Erythroblast (primary cell): ENCODE measurements around the gene DPF3.

ENCODE experiments used
- GATA1 ChIP-seq: IDR thresholded peaks from 2 replicates; pipeline ENCODE4 v1.6.1; 2011; ENCODE audit warnings: low read depth, mild to moderate bottlenecking, control low read depth, low read length, moderate library complexity
- POLR2A ChIP-seq: IDR thresholded peaks from 2 replicates; pipeline ENCODE4 v1.6.1; 2011; ENCODE audit warnings: mild to moderate bottlenecking, low read length

DNA sequence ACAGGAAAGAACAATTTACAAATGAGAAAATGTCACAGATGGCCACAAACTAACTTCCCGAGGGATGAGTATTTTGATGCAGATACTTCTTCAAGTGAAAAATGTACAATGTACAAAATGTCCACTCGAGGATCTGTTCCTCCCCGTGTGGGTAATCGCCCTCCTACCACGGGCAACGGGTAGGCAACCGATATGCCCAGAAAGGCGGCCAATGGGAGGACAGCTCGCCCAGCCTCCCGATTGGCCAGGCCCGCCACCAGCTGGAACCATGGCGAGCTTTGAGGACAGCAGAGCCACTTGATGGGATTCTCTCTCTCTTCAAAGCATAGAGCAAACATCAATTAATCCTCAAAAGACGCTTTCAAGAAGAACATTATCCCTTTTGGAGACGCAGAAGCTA lies 42.3 kb downstream of the DPF3 start:
- no peak for TF ChIP-seq POLR2A
- TF ChIP-seq GATA1 = no peak
